NCI-H460 (cell line): ENCODE measurements around the gene SOX5. TPM values are rescaled to one million over a fixed set of nuclear protein-coding genes. Genes with fewer than 3 reads are reported as not detected.

Experiments used
- DNase-seq: peaks from one replicate; pipeline ENCODE4 v3.0.0-alpha.2; 2016; ENCODE audit warnings: low read depth; ENCODE audit errors: extremely low read depth
- total RNA-seq: library from RNA; depleted of rRNA; stranded (reverse); fragments of >200 nt; shearing (Covaris generic); gene quantifications from 2 replicates; pipeline ENCODE4 v1.2.3, GENCODE V29; 2014

The SOX5 gene
- total RNA-seq, 1 experiment from 2014 or later, result not detected

DNA sequence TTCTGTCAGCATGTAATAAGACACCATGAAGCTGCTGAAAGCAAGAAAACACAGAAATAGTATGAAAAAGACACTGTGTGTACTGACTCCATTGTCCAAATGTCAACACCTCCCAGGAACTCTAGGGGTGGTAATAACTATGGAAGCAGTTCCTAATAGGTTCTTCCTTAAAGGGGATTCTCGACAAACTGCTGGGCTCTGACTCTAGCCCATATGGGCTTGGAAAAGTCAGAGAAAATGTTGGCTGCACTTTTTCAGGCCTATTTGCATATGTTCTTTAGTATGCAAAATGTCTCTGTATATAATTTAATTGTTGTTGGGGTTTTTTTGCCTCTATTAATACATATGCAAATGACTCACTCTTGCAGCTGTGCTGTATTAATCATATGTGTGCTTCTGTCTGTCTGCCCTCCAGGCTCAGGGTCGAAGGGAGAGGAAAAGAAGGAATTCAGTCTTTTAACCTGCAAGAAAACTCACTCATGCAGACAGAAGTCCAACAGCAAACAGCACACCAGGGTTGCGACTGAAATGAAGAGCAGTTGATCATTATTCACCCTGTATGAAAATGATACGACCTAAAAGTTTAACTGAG, 317.6 kb downstream of the SOX5 start:
- no peak for DNase-seq

DNA sequence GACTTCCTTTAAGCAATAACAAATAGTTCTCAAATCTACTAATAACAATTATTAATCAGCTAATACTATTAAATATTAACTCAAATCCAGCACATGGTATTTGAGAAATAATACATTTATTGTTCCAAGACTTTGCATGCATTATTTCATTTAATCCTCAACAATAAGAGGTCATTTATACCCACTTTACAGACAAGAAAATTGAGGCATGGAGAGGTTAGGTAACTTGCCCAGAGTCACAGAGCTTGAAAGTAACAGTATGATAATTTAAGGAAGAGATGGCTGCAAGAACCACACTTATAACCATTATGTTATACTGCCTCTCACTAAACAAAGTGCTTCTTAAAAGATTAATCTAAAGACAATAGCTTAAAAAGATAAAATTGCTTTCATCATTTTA, 318.9 kb downstream of the SOX5 start:
- DNase-seq, result no peak

DNA sequence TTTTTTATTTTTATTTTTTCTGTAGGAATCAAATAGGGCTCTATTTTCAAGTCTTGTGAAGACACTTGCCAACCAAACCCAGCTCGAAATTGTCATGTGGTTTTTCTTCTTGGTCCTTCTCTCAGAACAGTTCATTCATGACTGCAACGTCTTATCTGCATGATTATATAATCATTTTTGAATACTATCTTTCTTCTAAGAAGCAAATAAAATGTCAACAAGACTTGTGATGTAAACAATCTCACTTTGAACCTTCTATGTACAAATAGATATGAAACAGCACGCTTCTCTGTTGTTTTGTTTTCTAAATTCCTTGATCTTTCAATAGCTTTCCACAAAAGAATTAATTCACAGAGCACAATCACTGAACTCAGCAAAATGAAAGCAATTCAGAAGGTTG, 320.7 kb downstream of the SOX5 start:
- no peak for DNase-seq

DNA sequence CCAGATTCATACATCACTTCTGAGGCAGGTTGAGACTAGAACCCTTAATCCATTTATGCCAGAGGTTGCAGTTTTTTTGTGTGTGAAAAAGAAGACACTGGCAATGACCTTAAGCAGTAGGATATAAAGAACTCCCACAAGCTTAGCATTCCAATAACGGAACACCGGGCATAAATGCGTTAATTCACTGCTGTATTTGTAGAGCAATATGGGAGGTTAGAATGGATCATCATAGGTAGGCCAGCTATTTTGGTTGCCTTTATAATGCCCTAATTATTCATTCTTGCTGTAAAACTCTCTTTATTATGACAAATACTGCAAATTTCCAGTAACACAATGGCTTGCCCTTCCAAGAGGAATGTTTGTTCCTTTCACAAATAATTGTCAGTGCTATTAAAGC, 322.7 kb downstream of the SOX5 start:
- DNase-seq, result no peak

DNA sequence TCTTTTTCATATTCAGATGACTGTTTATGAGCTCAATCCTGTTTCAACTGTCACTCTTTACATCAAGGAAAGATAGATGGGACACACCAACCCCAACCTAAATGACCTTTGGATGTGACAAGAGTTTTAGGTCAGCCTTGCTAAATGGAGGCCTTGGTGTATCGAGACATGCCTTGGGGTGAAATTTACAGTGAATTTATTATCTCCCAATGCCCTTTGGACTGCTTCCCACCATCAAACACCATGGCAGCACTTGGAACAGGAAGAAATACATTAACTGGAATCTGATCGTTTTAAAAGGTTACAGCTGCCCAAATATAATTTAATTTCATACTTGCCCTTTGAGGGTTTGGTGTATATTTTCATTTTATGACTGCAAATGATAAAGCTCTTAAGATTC, 327.6 kb downstream of the SOX5 start:
- DNase-seq, result no peak

DNA sequence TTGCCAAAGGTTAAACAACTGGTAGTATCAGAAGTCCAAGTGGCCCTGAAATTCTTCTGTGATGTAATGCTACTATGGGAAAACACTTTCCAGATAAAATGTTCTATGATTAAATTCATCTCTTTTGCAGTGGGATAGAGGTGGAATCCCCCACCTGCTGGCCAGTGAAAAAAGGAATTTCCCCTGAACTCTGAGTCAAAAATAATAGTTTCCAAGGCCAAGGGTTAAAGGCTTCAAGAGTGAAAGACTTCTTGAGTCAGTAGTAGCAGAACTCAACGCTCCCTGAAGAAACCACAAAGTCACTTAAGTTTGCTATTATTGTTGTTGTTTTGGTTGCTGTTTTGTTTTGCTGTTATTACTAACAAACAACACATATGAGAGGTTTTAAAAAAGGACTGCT, 330.8 kb downstream of the SOX5 start:
- no peak for DNase-seq

DNA sequence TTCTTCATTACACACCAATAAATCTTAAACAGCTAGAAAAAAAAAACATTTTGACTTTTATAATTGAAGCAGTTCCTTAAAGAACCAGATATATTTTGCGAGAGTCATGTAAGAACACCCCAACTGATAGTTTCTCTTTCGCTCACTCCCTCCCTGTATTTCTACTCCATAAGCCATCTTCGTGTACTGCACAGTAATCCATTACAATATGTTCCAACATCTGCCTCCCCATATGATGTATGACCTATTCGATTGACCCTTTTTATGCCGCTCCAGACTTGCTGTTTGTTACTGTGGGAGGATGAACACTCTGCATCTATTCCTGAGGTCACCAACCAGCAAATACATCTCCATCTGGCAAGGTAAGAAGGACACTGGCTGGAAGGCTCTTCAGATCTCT, 331.7 kb downstream of the SOX5 start:
- no peak for DNase-seq

DNA sequence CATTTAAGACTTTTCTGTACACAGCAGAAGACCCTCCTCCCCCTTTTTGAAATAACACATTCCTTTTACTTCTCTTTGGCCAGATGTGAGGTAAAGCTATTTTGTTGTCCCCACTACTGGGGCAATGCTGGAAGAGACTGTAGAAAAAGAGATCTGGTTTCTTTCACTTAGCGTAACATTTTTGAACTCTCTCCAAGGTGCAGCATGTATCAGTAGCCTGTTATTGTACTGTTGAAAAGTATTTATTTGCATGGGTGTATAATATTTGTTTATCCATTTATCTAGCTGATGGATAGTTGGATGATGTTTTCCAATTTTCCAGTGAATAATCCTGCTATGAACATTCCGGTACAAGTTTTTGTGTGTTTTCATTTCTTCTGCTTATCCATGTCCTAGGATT, 335.2 kb downstream of the SOX5 start:
- no peak for DNase-seq

DNA sequence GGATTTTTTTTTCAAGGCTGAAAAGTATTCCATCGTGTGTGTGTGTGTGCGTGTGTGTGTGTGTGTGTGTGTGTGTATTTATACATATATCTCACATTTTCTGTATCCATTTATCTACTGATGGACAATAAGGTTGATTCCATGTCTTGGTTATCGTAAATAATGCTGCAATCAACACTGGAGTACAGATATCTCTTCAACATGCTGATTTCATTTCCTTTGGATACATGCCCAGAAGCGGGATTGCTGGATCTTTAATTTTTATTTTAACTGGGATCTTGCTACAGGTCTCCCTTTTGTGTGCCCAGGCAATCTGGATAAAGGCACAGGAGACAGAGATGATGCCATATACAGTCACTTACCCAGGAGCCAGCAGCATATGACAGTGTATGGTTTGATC, 338.1 kb downstream of the SOX5 start:
- no peak for DNase-seq

DNA sequence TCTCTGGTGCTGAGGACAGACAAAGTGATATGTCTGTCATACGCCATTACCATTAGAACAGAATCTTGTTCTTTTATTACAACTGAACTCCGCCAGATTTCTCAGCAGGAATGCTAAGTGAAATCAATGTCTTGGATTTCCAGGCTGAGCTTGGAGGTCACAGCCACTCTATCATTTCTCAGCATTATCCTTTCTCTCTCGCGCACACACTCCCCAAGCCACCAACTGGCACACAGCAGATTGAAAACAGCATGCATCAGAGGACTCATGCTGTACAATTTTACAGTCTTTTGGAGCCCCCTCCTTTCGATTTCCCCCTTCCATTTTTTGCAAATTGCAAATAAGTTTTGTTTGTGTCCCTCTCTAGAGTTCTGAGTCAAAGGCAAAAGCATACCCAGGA, 348.6 kb downstream of the SOX5 start:
- DNase-seq, result no peak

DNA sequence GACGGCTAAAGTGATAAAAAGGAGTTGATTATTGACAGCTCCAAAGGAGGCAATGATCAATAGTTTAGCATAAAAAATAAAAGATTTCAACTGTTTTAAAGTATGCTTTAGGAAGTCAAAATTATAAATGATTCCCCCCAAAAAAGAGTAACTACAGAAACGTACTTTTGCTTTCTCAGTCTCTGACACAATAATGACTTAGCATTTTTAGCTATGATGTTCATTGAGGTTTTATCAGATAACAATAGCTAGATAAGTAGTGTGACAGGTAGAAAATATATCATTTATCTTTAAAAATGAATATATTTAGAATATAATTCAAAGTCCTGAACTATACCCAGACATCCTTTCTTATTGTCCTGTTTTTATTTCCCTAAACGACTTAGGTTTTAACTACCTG, 352.9 kb downstream of the SOX5 start:
- no peak for DNase-seq

DNA sequence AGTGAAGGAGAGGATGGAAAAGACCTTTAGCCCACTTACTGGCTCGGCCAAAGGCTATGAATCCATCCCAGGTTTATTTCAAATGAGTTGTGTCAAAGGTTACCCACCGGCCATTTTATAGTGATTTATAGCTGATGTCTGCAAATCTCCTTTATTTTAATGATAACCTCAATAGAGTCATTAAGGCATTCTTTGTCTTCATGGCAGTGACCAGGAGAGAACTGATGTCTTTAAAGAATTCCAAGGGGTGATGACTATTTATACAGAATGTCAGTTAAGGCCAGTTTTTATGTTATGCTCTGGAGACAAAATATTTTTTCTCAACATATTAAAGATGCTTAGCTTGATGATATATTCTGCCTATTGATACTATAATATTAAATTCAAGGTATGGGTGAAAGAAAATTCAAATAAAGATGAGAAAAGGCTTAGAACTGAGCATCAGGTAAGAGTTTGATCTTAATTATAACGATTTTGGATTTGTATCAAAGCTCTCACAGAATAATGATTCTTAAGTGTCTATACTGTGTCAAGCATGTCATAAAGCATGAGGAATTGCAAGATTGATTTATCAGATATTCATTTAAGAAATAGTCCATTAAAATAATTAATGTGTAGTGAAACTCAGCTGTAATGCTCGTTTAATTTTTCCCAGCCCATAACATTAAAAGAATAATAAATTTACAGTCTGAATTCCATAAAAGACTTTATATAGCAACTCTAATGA, 361.5 kb downstream of the SOX5 start:
- no peak for DNase-seq

DNA sequence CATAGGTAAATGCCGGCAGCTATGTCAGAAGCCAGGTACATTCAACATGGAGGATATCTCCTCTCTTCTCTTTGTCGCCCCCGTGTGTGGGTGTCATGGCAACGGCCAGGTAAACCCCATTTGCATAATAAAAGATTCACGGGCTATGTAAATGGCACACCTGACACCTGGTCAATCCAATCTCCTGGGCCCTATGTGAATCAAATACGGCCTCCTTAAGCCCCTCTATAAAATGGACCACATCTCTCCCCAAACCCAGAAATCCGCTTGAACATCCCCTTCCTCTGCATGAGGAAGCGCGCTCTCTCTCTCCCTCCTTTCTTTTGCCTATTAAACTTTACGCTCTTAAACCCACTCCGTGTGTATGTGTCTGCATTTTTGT, 363.7 kb downstream of the SOX5 start:
- no peak for DNase-seq

DNA sequence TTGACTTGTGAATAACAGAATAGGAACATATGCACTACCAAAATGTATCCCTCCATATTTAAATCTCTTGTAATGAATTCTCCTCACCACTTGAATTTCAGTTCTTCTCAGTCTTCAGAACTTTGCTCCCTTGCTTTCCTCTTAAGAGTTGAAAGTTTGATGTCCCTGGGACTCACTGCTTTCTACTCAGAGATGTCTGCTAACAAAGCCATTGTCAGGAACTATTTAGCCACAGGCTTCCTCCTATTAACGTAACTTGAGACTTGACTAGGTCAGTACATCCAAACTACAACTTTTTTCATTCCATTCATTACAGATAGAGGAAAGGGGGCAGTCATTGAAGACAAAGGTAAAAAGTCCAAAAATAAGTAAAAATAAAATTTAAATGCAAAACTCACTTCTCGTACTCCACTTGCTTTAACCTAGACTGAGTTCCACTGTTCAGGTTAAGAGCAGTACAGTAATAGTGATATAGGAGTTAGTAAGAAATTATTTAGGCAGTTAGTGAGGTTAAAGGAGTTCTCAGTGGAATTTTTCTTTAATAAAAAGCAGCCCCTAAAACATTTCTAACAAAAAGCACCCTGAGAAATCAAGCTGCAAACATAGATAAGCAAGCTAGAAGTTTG, 364.2 kb downstream of the SOX5 start:
- DNase-seq, result no peak

DNA sequence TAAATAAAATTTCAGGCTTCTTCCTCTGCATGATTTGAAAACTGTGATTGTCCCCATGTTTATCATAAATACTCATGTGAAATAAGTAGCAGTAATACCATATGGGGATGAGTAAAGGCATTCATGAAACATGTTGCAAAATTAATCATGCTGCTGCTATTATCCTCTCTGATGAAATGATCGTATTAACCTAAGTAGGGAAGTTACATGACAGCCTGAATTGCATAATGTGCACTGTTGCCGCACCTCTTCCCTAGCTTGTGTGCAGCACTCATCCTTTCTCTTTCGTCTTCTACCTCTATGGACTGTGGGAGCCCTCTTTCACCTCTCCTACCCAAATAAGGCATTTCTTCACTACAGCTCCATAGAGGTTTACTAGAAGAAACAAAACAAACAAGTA, 367.6 kb downstream of the SOX5 start:
- DNase-seq, result no peak

DNA sequence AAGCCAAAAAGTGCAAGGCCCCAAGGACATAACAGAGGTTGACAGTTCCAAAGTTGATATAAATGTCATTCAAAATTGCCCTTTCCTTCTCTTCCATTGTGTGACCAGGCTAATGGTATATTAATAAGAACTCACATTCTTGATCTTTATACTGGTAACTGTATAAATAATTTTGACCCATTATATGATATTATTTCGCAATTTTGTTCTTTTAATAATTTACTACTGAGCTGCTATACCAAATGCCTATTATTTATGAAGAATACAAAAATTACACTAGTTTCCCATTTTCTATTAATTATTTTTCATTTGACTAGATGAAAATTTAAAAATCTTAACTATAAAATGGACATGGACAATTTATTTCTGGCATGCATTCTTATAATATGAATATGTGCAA, 370.2 kb downstream of the SOX5 start:
- DNase-seq, result no peak

DNA sequence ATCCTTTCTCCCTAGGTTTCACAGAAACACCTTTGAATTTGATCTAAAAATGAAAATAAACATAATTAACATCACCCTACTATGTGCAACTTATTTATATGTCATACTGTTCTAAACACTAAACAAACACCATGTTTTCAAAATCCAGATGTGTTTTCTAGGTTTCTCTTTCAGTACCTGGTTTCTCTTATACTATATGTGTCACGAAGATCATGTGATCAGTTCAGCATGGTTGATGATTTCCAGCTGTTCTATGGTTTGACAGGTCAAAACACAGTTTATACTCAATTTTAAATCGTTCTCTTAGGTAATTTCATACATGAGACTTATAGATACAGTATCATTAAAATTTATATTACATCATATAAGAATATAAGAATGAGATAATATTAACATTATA, 373.1 kb downstream of the SOX5 start:
- no peak for DNase-seq

DNA sequence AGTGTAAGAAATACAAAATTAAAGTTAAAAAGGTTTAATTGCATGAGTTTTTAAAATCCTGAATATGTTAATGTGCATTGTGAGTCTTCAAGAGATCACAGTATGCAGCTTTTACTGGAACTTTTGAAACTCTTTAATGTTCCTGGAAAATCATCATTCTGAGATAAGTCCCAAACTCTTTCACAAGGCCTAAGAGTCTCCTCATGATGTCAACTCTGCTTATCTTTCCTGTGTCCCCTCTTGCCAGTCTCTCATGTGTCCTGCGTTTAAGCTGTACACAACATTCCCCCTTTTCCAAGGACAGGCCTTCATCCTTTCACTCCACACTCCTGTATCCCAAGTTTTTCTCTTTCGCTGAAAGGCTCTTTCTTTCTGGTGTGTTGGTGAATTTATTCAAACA, 380.1 kb downstream of the SOX5 start:
- no peak for DNase-seq

DNA sequence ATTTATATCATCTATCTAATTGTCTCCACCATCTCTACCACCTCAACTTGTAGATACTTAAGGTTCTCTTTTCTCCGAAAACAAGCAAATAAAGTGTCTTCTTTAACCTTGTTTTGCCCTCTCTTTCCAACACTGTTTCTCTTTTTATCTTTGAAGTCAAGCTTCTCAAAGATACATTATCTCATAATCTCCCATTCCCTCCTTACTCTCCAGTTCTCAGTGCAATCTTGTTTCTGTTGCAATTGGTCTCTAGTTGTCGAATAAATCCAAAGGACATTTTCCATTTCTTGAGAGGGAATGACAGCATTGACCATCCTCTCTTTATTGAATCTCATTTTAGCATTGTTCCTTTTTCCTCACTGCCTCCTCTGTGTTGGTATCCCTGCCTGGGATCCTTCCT, 383.3 kb downstream of the SOX5 start:
- no peak for DNase-seq

DNA sequence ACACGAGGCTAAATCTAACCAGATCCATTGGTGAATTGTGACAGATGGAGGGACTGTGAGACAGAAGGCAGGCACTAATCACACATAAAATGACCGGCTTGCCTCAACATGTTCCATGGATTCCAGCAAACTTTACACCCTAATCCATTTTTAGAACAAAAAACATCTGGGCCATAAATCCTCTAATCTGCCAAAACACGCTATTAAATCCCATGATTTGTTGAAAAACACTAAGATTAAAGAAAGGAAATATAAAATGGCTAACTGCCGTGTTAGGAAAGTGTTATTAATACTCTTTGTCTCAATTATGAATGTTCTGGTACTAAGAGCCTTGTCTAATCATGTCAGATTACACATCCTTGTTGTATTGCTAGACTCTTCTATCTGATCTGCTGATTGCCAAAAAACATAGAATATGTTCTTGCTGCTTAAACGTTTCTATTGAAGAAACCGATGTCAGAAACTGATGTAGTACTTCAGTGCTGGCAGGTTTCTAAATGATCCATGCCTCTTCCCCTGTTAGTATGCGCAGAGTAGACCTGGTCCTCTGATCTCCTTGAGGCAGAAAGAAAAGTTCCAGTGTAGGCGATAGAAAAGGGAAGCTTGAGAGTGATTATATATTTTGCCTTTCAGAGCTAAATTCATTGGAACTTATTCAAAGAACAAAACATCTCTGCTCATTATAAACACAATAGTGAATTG, 384.9 kb downstream of the SOX5 start:
- DNase-seq, result no peak

DNA sequence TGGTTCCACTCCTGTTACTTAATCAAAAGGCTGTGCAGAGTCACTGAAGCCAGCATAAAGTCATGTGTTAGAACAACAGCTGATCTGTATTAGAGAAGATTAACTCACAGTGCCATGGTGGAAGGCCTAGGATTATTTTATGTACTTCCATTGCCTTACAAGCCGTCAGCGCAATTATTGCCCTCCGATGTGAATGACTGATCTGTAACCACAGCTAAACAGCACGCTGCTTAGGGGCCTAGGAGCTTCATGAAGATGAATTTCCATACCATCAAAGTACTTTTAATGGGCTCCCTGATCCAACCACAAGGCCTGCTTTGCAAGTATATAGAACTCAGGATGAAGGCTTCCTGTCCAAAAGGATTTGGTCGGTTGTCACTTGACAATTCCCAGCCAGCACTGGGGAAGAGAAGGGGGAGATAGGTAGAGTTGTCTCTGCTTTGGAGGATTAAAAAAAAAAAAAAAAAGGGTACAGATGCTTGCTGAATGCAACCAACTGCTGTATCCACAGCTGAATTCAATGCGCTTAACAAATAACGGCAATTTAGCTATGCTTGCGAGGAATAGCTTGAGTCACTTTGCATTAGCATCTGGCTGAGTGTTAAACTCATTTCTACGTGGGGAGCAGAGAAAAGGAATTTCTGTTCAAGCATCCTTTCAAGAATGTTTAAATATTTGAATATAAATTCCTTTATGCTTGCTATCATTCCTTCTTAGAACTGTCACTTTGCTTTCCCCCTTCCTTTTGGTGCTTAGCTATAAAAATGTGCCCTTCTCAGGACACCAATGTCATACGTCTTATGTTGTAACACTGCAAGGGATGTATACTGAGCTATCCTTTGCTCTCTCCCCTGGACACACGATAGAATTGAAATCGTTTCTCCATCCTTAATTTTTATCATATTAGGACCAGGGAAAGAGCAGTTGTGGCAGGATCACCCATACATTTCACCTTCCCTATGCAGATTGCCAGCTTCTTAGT, 387.8 kb downstream of the SOX5 start:
- DNase-seq, result no peak
